Liver (tissue), 3 donors: Measurements from ENCODE around the gene RAB35.

ENCODE experiments used
- CTCF ChIP-seq: fragments of 150-350 bp; IDR thresholded peaks from 2 replicates; pipeline ENCODE4 v1.5.1; 2017; ENCODE audit warnings: improper control_type of control experiment, low read depth, low read length; ENCODE audit not compliant: missing input control
- EGR1 ChIP-seq, 2 donors: IDR thresholded peaks; 2 replicates each; pipeline ENCODE4 v1.6.1; 2016 to 2018; ENCODE audit warnings: antibody characterized with exemption in 2 of 2, low read depth in 2 of 2
- FOXA1 ChIP-seq: IDR thresholded peaks from 2 replicates; pipeline ENCODE4 v1.6.1; 2016; ENCODE audit warnings: antibody characterized with exemption
- FOXA2 ChIP-seq: IDR thresholded peaks from 2 replicates; pipeline ENCODE4 v1.6.1; 2016; ENCODE audit warnings: antibody characterized with exemption
- GABPA ChIP-seq, 2 donors: IDR thresholded peaks in 1 of 2; conservative IDR thresholded peaks in 1 of 2; 2 replicates each; pipeline ENCODE4 v1.6.1; 2016; ENCODE audit warnings: antibody characterized with exemption in 2 of 2, mild to moderate bottlenecking in 1 of 2, moderate library complexity in 1 of 2
- HNF4A ChIP-seq, 2 donors: conservative IDR thresholded peaks; 2 replicates each; pipeline ENCODE4 v1.6.1; 2016; ENCODE audit warnings: antibody characterized with exemption in 2 of 2, mild to moderate bottlenecking in 2 of 2
- HNF4G ChIP-seq: IDR thresholded peaks from 2 replicates; pipeline ENCODE4 v1.6.1; 2016; ENCODE audit warnings: antibody characterized with exemption
- JUND ChIP-seq, 2 donors: IDR thresholded peaks; 2 replicates each; pipeline ENCODE4 v1.6.1; 2016; ENCODE audit warnings: antibody characterized with exemption in 2 of 2
- RAD21 ChIP-seq, 2 donors: IDR thresholded peaks; 2 replicates each; pipeline ENCODE4 v1.6.1; 2016; ENCODE audit warnings: antibody characterized with exemption in 2 of 2, mild to moderate bottlenecking in 2 of 2
- RXRA ChIP-seq, 2 donors: IDR thresholded peaks; 2 replicates each; pipeline ENCODE4 v1.6.1; 2017 to 2018; ENCODE audit warnings: antibody characterized with exemption in 2 of 2, mild to moderate bottlenecking in 1 of 2
- TAF1 ChIP-seq: conservative IDR thresholded peaks from 2 replicates; pipeline ENCODE4 v1.6.1; 2016; ENCODE audit warnings: antibody characterized with exemption, mild to moderate bottlenecking
- YY1 ChIP-seq: IDR thresholded peaks from 2 replicates; pipeline ENCODE4 v1.6.1; 2016; ENCODE audit warnings: antibody characterized with exemption, mild to moderate bottlenecking
- TF ChIP-seq, protein P1 (sequence below): IDR thresholded peaks from 2 replicates; pipeline ENCODE4 v1.6.1; 2016; ENCODE audit warnings: antibody characterized with exemption
- TF ChIP-seq, protein P2 (sequence below): IDR thresholded peaks from 2 replicates; pipeline ENCODE4 v1.6.1; 2016; ENCODE audit warnings: antibody characterized with exemption, mild to moderate bottlenecking
- donor health status: healthy.
- donor health status: healthy.

- no peak for TF ChIP-seq CTCF
- no peak for TF ChIP-seq TAF1
- no peak for TF ChIP-seq JUND (IDR thresholded peaks at IDR 0.05)
- TF ChIP-seq, protein P1, sequence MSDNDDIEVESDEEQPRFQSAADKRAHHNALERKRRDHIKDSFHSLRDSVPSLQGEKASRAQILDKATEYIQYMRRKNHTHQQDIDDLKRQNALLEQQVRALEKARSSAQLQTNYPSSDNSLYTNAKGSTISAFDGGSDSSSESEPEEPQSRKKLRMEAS = no peak
- TF ChIP-seq FOXA1 = no peak
- TF ChIP-seq, protein P2, sequence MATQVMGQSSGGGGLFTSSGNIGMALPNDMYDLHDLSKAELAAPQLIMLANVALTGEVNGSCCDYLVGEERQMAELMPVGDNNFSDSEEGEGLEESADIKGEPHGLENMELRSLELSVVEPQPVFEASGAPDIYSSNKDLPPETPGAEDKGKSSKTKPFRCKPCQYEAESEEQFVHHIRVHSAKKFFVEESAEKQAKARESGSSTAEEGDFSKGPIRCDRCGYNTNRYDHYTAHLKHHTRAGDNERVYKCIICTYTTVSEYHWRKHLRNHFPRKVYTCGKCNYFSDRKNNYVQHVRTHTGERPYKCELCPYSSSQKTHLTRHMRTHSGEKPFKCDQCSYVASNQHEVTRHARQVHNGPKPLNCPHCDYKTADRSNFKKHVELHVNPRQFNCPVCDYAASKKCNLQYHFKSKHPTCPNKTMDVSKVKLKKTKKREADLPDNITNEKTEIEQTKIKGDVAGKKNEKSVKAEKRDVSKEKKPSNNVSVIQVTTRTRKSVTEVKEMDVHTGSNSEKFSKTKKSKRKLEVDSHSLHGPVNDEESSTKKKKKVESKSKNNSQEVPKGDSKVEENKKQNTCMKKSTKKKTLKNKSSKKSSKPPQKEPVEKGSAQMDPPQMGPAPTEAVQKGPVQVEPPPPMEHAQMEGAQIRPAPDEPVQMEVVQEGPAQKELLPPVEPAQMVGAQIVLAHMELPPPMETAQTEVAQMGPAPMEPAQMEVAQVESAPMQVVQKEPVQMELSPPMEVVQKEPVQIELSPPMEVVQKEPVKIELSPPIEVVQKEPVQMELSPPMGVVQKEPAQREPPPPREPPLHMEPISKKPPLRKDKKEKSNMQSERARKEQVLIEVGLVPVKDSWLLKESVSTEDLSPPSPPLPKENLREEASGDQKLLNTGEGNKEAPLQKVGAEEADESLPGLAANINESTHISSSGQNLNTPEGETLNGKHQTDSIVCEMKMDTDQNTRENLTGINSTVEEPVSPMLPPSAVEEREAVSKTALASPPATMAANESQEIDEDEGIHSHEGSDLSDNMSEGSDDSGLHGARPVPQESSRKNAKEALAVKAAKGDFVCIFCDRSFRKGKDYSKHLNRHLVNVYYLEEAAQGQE = no peak
- no peak for TF ChIP-seq RAD21 (IDR thresholded peaks at IDR 0.05)
- no peak for TF ChIP-seq YY1
- TF ChIP-seq FOXA2 = no peak
- no peak for TF ChIP-seq EGR1 (IDR thresholded peaks at IDR 0.05; ENCODE audit: low read depth in 2 of 2)
- no peak for TF ChIP-seq HNF4A (conservative IDR thresholded peaks at IDR 0.05)
- TF ChIP-seq GABPA (IDR thresholded peaks at IDR 0.05 in 1 of 2, conservative IDR thresholded peaks at IDR 0.05 in 1 of 2) = no peak
- TF ChIP-seq RXRA (IDR thresholded peaks at IDR 0.05) = no peak
- no peak for TF ChIP-seq HNF4G
Measured at GRCh38 chr12:120138366-120138765, 21.8 kb upstream of the RAB35 start.
